Upper lobe of left lung (tissue), 4 donors: ENCODE data around the gene SPATS2.

Source experiments
- CTCF ChIP-seq, 6 experiments: fragments of 450-650 bp in 4 of 6; fragments of 200-600 bp in 2 of 6; sonication (generic) in 2 of 6; IDR thresholded peaks; one replicate each; pipeline ENCODE4 v1.5.1; 2016 to 2019; ENCODE audit warnings: antibody characterized with exemption in 6 of 6
- POLR2A ChIP-seq, 4 donors: fragments of 450-650 bp; IDR thresholded peaks; one replicate each; pipeline ENCODE4 v1.5.1; 2016 to 2017; ENCODE audit warnings: antibody characterized with exemption in 4 of 4, mild to moderate bottlenecking in 2 of 4

- TF ChIP-seq CTCF (IDR thresholded peaks at IDR 0.05) (no peak), POLR2A (IDR thresholded peaks at IDR 0.05) (no peak)
These were observed 174.0 kb downstream of the SPATS2 start for GRCh38 chr12:49541140-49541861.
